D721Med (cell line): ENCODE measurements around the gene CMIP.

Source experiments
- DNase-seq: peaks from one replicate; pipeline ENCODE4 v3.0.0; 2011; ENCODE audit warnings: low spot score; ENCODE audit not compliant: insufficient read length
- FAIRE-seq: peaks from 2 replicates; lab custom pipeline; 2011; peaks lifted over from hg19 to GRCh38; lab: Jason Lieb, UNC
- TF ChIP-seq, protein P1 (sequence below): IDR thresholded peaks from 2 replicates; pipeline ENCODE4 v1.5.1; 2012; ENCODE audit warnings: mild to moderate bottlenecking, control low read depth; ENCODE audit not compliant: insufficient read depth; ENCODE audit errors: missing control alignments

Gene CMIP

DNA sequence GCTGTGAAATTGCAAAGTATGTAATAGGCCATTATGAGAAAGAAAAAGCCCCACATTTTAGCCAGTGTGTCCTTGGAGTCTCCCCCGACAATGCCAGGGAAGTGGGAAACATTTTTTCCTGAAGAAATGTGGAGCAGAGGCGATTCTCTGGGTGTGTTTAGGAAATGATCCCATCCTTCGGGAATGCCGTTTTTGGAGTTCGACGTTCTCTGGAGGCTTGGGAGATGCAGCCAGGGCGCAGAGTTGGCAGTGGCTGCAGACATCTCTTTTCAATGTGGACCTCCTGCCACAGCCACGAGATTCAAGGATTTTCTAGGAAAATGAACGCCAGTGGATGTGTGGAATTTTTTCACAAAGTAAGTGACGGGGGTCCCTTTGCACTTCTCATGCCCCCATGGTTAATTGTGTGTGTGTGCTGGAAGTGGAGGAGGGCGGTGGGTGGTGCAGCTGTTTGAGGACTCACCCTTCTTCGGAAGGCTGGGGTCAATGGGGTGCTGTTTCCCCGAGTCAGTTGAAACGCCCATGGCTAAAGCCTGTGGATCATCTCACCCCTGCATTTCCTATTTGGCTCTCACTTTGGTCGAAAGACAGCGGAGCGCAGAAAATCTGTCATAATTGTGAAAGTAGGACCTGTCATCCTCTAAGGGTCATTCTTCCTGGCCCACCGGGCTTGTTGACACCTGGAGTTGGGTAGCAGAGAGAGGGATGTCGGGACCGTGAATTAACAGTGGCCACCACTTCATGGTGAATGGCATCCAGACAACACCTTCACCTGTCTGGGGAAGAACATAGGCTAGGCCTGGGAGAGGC, 73.2 kb downstream of the CMIP start:
- DNase-seq: no peak
- TF ChIP-seq, protein P1, sequence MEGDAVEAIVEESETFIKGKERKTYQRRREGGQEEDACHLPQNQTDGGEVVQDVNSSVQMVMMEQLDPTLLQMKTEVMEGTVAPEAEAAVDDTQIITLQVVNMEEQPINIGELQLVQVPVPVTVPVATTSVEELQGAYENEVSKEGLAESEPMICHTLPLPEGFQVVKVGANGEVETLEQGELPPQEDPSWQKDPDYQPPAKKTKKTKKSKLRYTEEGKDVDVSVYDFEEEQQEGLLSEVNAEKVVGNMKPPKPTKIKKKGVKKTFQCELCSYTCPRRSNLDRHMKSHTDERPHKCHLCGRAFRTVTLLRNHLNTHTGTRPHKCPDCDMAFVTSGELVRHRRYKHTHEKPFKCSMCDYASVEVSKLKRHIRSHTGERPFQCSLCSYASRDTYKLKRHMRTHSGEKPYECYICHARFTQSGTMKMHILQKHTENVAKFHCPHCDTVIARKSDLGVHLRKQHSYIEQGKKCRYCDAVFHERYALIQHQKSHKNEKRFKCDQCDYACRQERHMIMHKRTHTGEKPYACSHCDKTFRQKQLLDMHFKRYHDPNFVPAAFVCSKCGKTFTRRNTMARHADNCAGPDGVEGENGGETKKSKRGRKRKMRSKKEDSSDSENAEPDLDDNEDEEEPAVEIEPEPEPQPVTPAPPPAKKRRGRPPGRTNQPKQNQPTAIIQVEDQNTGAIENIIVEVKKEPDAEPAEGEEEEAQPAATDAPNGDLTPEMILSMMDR: no peak
- no peak for FAIRE-seq

DNA sequence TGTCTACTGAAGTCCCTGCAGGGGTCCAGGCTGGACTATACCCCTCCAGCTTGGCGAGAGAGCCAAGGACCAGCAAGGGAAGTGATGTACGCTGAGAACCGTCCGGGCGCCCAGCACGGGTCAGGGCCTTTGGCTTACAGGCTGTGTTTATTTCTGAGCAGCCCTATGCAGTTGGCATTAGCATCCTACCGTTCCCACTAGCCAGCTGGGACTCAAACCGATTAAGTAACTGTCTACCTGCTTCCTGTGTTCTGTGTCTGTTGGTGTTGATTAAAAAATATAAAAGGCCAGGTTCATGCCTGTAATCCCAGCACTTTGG, 73.8 kb downstream of the CMIP start:
- FAIRE-seq (no peak), DNase-seq (no peak)
- TF ChIP-seq, protein P1: no peak

DNA sequence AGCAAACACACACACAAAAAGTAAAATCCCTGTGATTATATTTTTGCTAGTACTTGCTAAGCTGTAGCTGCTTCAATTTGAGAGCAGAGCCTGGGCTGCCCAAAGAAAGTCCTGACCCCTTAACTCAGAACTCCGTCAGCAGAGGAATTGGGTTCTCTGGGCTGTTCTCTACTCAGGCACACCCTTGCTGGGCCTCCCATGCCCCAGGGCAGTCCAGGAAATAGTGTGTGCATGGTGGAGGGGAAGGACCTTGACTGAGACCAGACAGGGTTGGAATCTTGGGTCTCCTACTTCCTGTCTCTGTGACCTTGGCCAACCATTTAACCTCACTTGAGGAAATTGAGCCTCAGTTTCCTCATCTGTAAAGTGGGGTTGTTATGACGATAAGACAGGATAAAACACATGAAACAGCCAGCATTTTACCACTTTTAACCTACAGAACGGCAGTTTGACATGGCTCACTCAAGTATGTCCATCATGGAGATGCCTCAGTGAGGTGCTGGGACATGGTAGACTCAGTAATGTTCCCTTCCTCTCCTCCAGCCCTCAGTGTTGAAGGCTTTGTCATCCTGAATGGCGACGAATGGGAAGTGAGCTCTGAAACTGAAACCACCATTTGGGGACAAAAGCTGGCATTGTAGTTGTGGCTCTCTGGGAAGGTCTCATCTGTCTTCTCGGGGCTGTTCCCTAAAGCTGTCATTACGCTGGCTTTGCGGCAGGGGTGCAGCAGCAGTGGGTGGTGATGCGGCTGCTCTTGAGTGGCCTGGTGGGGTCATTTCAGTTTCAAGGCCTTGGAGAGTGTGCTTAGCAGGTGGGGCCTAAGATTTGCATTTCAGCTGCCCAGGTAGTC, 74.9 kb downstream of the CMIP start:
- no peak for FAIRE-seq
- DNase-seq: no peak
- TF ChIP-seq, protein P1: no peak

DNA sequence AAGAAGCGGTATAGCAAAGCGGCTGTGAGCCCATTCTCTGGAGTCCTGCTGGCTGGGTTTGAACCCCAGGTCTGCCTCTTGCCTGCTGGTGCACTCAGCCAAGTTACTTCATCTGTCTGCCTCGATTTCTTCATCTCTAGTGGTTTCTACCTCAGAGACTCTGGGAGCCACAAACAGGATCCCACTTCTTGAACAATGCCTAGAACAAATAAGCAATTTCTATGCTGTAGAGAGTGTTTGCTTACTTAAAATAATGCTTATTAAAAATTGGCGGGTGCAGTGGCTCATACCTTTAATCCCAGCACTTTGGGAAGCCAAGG, 75.5 kb downstream of the CMIP start:
- FAIRE-seq (no peak), DNase-seq (no peak)
- TF ChIP-seq, protein P1: no peak

DNA sequence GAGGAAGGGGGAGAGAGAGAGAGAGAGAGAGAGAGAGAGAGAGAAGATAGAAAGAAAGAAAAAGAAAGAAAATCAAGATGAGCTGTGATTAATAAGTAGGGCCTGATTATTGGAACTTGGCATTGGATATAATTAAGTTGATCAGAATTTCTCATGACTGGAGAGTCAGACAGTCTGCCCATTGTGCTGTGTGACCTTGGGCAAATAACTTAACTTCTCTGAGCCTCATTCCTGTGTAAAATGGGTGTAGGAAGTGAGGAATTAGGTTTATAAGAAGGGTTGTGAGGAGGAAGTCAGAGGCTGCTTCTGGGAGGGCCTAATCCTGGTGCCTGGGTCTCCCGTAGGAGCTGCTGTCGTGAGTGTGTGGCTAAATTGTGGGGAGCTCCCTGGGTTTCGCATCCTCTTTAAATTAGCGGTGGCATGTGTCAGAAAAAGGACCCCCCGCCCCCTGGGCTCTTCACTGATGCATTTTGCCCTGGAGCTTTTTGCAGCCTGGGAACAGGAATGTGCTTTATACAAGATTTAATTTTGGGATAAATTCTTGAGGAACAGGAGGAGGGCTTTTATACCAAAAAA, 76.0 kb downstream of the CMIP start:
- DNase-seq (no peak), FAIRE-seq (no peak)
- TF ChIP-seq, protein P1: no peak

DNA sequence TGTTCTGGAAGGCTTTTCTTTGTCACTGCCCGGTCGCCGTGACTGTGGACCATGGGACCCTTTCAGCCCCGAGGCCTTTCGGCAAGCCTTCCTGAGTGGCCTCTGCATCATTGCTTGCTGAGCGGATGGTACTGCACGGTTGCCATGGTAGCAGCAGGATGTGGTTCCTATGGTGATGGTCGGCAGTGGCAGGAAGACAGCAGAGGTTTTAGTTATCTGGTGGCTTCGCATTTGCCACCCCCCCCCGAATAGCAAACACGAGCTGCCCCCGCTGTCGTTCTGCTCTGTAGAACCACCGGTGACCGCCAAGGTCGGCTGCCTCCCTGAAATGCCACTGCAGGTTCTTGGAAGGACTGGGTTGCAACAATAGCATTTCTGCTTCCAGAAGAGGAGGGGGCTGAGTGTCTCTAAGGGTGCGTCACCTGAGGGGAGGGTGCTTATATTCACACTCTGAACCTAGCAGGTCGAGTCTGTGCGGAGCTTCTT, 76.6 kb downstream of the CMIP start:
- TF ChIP-seq, protein P1: no peak
- DNase-seq (no peak), FAIRE-seq (no peak)
